HEK293T (cell line): ENCODE results near the gene PRRT2.

Experiments used
- BHLHE40 ChIP-seq: fragments of 450-650 bp; IDR thresholded peaks from 2 replicates; pipeline ENCODE4 v1.6.1; 2016; ENCODE audit warnings: mild to moderate bottlenecking, moderate library complexity, borderline replicate concordance
- CTBP1 ChIP-seq: fragments of 450-650 bp; IDR thresholded peaks from 2 replicates; pipeline ENCODE4 v1.6.1; 2016; ENCODE audit warnings: borderline replicate concordance
- ELF4 ChIP-seq: fragments of 450-650 bp; IDR thresholded peaks from 2 replicates; pipeline ENCODE4 v1.6.1; 2017; ENCODE audit warnings: antibody characterized with exemption
- FOXA1 ChIP-seq: fragments of 450-650 bp; IDR thresholded peaks from 2 replicates; pipeline ENCODE4 v1.6.1; 2016; ENCODE audit warnings: mild to moderate bottlenecking
- FOXK2 ChIP-seq: fragments of 450-650 bp; IDR thresholded peaks from 2 replicates; pipeline ENCODE4 v1.6.1; 2016; ENCODE audit warnings: mild to moderate bottlenecking
- FOXM1 ChIP-seq: fragments of 450-650 bp; IDR thresholded peaks from 2 replicates; pipeline ENCODE4 v1.6.1; 2017; ENCODE audit warnings: mild to moderate bottlenecking, borderline replicate concordance
- L3MBTL2 ChIP-seq: fragments of 450-650 bp; conservative IDR thresholded peaks from 2 replicates; pipeline ENCODE4 v1.6.1; 2016; ENCODE audit warnings: mild to moderate bottlenecking
- LEF1 ChIP-seq: fragments of 450-650 bp; IDR thresholded peaks from 2 replicates; pipeline ENCODE4 v1.6.1; 2017; ENCODE audit warnings: mild to moderate bottlenecking, borderline replicate concordance
- NFRKB ChIP-seq: fragments of 450-650 bp; IDR thresholded peaks from 2 replicates; pipeline ENCODE4 v1.6.1; 2016; ENCODE audit warnings: mild to moderate bottlenecking, moderate library complexity
- SP1 ChIP-seq: fragments of 450-650 bp; IDR thresholded peaks from 2 replicates; pipeline ENCODE4 v1.6.1; 2017
- SUZ12 ChIP-seq: fragments of 450-650 bp; IDR thresholded peaks from 2 replicates; pipeline ENCODE4 v1.6.1; 2016; ENCODE audit warnings: mild to moderate bottlenecking
- TARDBP ChIP-seq: fragments of 450-650 bp; IDR thresholded peaks from 2 replicates; pipeline ENCODE4 v1.6.1; 2016
- ZNF384 ChIP-seq: fragments of 450-650 bp; IDR thresholded peaks from 2 replicates; pipeline ENCODE4 v1.6.1; 2016
- TF ChIP-seq, protein P1 (sequence below): fragments of 450-650 bp; IDR thresholded peaks from 2 replicates; pipeline ENCODE4 v1.6.1; 2016

DNA sequence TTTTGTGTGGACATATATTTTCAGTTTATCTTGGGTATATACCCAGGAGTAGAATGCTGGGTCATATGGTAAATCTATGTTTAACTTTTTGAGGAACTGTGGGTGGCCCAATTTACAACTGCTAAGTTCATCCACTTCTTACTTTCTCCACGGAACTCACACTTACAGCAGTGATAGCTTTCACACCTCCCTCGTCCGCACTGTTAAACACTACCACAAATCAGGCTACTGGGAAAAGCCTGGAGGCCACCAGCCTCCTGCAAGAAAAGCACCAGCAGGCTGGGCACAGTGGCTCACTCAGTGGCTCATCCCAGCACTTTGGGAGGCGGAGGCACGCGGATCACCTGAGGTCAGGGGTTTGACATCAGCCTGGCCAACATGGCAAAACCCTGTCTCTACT lies 48.7 kb upstream of the PRRT2 start:
- TF ChIP-seq SUZ12 (no peak), FOXM1 (no peak), SP1 (no peak), CTBP1 (no peak), ZNF384 (no peak), BHLHE40 (no peak), FOXK2 (no peak), NFRKB (no peak), FOXA1 (no peak), TARDBP (no peak), L3MBTL2 (no peak), LEF1 (no peak), ELF4 (no peak)
- TF ChIP-seq, protein P1, sequence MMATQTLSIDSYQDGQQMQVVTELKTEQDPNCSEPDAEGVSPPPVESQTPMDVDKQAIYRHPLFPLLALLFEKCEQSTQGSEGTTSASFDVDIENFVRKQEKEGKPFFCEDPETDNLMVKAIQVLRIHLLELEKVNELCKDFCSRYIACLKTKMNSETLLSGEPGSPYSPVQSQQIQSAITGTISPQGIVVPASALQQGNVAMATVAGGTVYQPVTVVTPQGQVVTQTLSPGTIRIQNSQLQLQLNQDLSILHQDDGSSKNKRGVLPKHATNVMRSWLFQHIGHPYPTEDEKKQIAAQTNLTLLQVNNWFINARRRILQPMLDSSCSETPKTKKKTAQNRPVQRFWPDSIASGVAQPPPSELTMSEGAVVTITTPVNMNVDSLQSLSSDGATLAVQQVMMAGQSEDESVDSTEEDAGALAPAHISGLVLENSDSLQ, result no peak
